Vagina (tissue), 2 donors: Measurements from ENCODE around the gene EN2.

Experiments used
- CTCF ChIP-seq, 3 experiments: fragments of 450-650 bp in 2 of 3; fragments of 200-600 bp in 1 of 3; sonication (generic) in 1 of 3; IDR thresholded peaks; one replicate each; pipeline ENCODE4 v1.5.1; 2017 to 2019; ENCODE audit warnings: antibody characterized with exemption in 3 of 3, mild to moderate bottlenecking in 2 of 3, moderate library complexity in 2 of 3
- POLR2A ChIP-seq, 2 donors: fragments of 450-650 bp; IDR thresholded peaks; one replicate each; pipeline ENCODE4 v1.6.1; 2017; ENCODE audit warnings: antibody characterized with exemption in 2 of 2, mild to moderate bottlenecking in 2 of 2, moderate library complexity in 2 of 2
- POLR2AphosphoS5 ChIP-seq, 2 donors: sonication (generic); formaldehyde crosslinking; IDR thresholded peaks; one replicate each; pipeline ENCODE4 v1.9.0; 2017; ENCODE audit warnings: antibody characterized with exemption in 2 of 2, mild to moderate bottlenecking in 2 of 2, low read depth in 1 of 2; ENCODE audit not compliant: insufficient read depth in 1 of 2

DNA sequence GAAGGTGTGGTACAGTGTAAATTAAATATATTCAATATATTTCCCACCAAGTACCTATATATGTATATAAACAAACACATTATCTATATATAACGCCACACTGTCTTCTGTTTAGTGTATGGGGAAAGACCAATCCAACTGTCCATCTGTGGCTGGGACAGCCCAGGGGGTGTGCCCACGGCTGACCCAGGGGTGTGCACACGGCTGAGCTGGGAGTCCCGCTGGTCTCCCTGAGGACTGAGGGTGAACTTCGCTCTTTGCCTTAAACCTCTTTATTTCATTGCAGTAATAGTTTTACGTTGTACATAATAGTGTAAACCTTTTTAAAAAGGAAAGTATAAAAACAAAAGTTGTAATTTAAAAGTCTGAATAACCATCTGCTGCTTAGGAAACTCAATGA, 6.3 kb downstream of the EN2 start:
- TF ChIP-seq CTCF (IDR thresholded peaks at IDR 0.05) (no peak), POLR2A (IDR thresholded peaks at IDR 0.05) (no peak), POLR2AphosphoS5 (IDR thresholded peaks at IDR 0.05; ENCODE audit: insufficient read depth in 1 of 2, low read depth in 1 of 2) (no peak)
